ENCODE data around the gene PTPRE. TPM values are rescaled to one million over a fixed set of nuclear protein-coding genes. Genes with fewer than 3 reads are reported as not detected.

The PTPRE gene
- total and polyA plus RNA-seq, 9 donors: 3.3 to 6.3 (median 4.4) TPM

GRCh38 chr10:127892743-127893142 lies 14.2 kb upstream of the PTPRE start, which contains the start of gene CLRN3:
TSS of gene CLRN3 (minus strand) at chr10:127892941. CDS start at chr10:127892784, 157 bp downstream.
- H3K36me3 ChIP-seq (ENCODE audit: control insufficient read depth, insufficient read depth, low read length): no peaks in the 10 kb centered on the region
- H3K4me3 ChIP-seq (ENCODE audit: low read length): no peak within 1 kb of the TSS
- no peak within 1 kb of the TSS for H3K27ac ChIP-seq (ENCODE audit: low read length)
- DNase-seq: no peak
- H3K27me3 ChIP-seq (ENCODE audit: control insufficient read depth, insufficient read depth, low read length): peaks cover 2% of the 10 kb centered on the region
- peaks cover 19% of the 10 kb centered on the region for H3K4me1 ChIP-seq (ENCODE audit: control insufficient read depth, insufficient read depth, low read length)
- no peaks in the 10 kb centered on the region for H3K9me3 ChIP-seq (replicated peaks; ENCODE audit: control insufficient read depth, low read depth, low read length)

- no peak overlapping the region for H3K27ac ChIP-seq (ENCODE audit: low read length)
These were observed 12.8 kb upstream of the PTPRE start for GRCh38 chr10:127894146-127894545.

GRCh38 chr10:127896590-127896989 lies 10.3 kb upstream of the PTPRE start:
- H3K9me3 ChIP-seq (replicated peaks; ENCODE audit: control insufficient read depth, low read depth, low read length): no peaks in the 10 kb centered on the region

More at GRCh38 chr10:127894146-127894545, 12.8 kb upstream of the PTPRE start:
- Histone ChIP-seq H3K9me3 (replicated peaks; ENCODE audit: control insufficient read depth, low read depth, low read length) (no peaks in the 10 kb centered on the region), H3K4me1 (ENCODE audit: control insufficient read depth, insufficient read depth, low read length) (peaks cover 8% of the 10 kb centered on the region), H3K36me3 (ENCODE audit: control insufficient read depth, insufficient read depth, low read length) (no peaks in the 10 kb centered on the region), H3K27me3 (ENCODE audit: control insufficient read depth, insufficient read depth, low read length) (no peaks in the 10 kb centered on the region), H3K4me3 (ENCODE audit: low read length) (no peak overlapping the region)
- WGBS (ENCODE audit: insufficient coverage): no CpG with 5 or more reads among the region's 1 CpG
- DNase-seq: no peak

GRCh38 chr10:127897177-127897576 lies 9.7 kb upstream of the PTPRE start:
- Histone ChIP-seq H3K36me3 (ENCODE audit: control insufficient read depth, insufficient read depth, low read length) (no peaks in the 10 kb centered on the region), H3K4me3 (ENCODE audit: low read length) (no peak overlapping the region), H3K27me3 (ENCODE audit: control insufficient read depth, insufficient read depth, low read length) (no peaks in the 10 kb centered on the region), H3K4me1 (ENCODE audit: control insufficient read depth, insufficient read depth, low read length) (no peaks in the 10 kb centered on the region), H3K27ac (ENCODE audit: low read length) (no peak overlapping the region), H3K9me3 (replicated peaks; ENCODE audit: control insufficient read depth, low read depth, low read length) (no peaks in the 10 kb centered on the region)
- no CpG with 5 or more reads among the region's 2 CpGs for WGBS (ENCODE audit: insufficient coverage)
- DNase-seq: no peak

More at GRCh38 chr10:127896590-127896989, 10.3 kb upstream of the PTPRE start:
- H3K27ac ChIP-seq (ENCODE audit: low read length): no peak overlapping the region
- H3K4me1 ChIP-seq (ENCODE audit: control insufficient read depth, insufficient read depth, low read length): no peaks in the 10 kb centered on the region
- no peak for DNase-seq
- no peak overlapping the region for H3K4me3 ChIP-seq (ENCODE audit: low read length)
- no peaks in the 10 kb centered on the region for H3K27me3 ChIP-seq (ENCODE audit: control insufficient read depth, insufficient read depth, low read length)
- no peaks in the 10 kb centered on the region for H3K36me3 ChIP-seq (ENCODE audit: control insufficient read depth, insufficient read depth, low read length)

- H3K4me1 ChIP-seq (ENCODE audit: control insufficient read depth, insufficient read depth, low read length): no peaks in the 10 kb centered on the region
- no CpG with 5 or more reads among the region's 3 CpGs for WGBS (ENCODE audit: insufficient coverage)
- H3K27ac ChIP-seq (ENCODE audit: low read length): no peak overlapping the region
- no peaks in the 10 kb centered on the region for H3K36me3 ChIP-seq (ENCODE audit: control insufficient read depth, insufficient read depth, low read length)
- no peaks in the 10 kb centered on the region for H3K9me3 ChIP-seq (replicated peaks; ENCODE audit: control insufficient read depth, low read depth, low read length)
- no peak overlapping the region for H3K4me3 ChIP-seq (ENCODE audit: low read length)
- DNase-seq: peak; percentile 41
- H3K27me3 ChIP-seq (ENCODE audit: control insufficient read depth, insufficient read depth, low read length): no peaks in the 10 kb centered on the region
These were observed 7.0 kb upstream of the PTPRE start for GRCh38 chr10:127899766-127900387.

- Histone ChIP-seq H3K4me1 (ENCODE audit: control insufficient read depth, insufficient read depth, low read length) (peaks cover 15% of the 10 kb centered on the region), H3K27ac (ENCODE audit: low read length) (no peak overlapping the region), H3K4me3 (ENCODE audit: low read length) (no peak overlapping the region), H3K27me3 (ENCODE audit: control insufficient read depth, insufficient read depth, low read length) (peaks cover 8% of the 10 kb centered on the region), H3K9me3 (replicated peaks; ENCODE audit: control insufficient read depth, low read depth, low read length) (no peaks in the 10 kb centered on the region), H3K36me3 (ENCODE audit: control insufficient read depth, insufficient read depth, low read length) (no peaks in the 10 kb centered on the region)
- WGBS (ENCODE audit: insufficient coverage): 100% methylated on average over 2 of the region's 5 CpGs
- DNase-seq: no peak
These were observed 3.1 kb upstream of the PTPRE start for GRCh38 chr10:127903789-127904188.

DNA sequence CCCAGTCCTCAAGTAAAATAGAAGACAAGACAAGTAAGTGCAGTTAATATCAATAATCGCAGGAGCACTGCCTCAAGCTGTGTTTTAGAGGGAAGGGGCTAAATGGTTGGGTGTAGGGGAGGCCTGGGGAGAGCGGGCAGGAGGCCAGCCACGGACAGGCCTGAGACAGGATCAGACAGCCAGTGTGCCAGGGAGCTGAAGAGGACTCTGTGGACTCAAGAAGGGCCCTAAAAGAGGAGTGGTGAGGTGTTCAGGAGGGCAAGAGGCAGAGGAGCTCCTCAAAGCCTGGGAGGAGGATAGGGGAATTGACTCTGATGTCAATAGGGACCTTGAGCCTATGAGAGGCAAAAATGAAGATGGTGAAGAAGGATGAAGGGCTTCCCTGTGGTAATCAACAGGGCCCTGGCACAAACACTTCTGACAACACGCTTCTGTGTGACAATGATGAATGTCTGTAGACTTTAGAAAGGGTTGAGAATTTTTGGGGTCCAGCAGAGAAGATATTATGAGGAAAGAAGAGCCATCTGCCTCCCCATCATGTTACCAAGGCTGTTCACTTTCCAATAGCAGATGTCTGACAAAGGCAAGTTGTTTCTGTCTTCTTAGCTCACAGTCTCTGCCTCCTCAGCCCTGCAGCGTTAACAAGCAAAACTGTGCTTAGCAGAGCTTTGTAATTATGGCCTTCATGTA lies 2.4 kb upstream of the PTPRE start:
- Histone ChIP-seq H3K9me3 (replicated peaks; ENCODE audit: control insufficient read depth, low read depth, low read length) (no peaks in the 10 kb centered on the region), H3K36me3 (ENCODE audit: control insufficient read depth, insufficient read depth, low read length) (no peaks in the 10 kb centered on the region)
- WGBS (ENCODE audit: insufficient coverage): 74% methylated on average over 4 of the region's 5 CpGs

GRCh38 chr10:127905001-127905847 lies 1.7 kb upstream of the PTPRE start:
- 74% methylated on average over 9 of the region's 14 CpGs for WGBS (ENCODE audit: insufficient coverage)
- no peak overlapping the region for H3K4me3 ChIP-seq (ENCODE audit: low read length)
- no peak overlapping the region for H3K27ac ChIP-seq (ENCODE audit: low read length)
- no peak for DNase-seq
- no peaks in the 10 kb centered on the region for H3K9me3 ChIP-seq (replicated peaks; ENCODE audit: control insufficient read depth, low read depth, low read length)
- peaks cover 8% of the 10 kb centered on the region for H3K27me3 ChIP-seq (ENCODE audit: control insufficient read depth, insufficient read depth, low read length)
- H3K36me3 ChIP-seq (ENCODE audit: control insufficient read depth, insufficient read depth, low read length): no peaks in the 10 kb centered on the region
- peaks cover 18% of the 10 kb centered on the region for H3K4me1 ChIP-seq (ENCODE audit: control insufficient read depth, insufficient read depth, low read length)

More for the DNA sequence above, 2.4 kb upstream of the PTPRE start:
- peaks cover 18% of the 10 kb centered on the region for H3K4me1 ChIP-seq (ENCODE audit: control insufficient read depth, insufficient read depth, low read length)
- H3K27me3 ChIP-seq (ENCODE audit: control insufficient read depth, insufficient read depth, low read length): peaks cover 8% of the 10 kb centered on the region
- DNase-seq: no peak
- H3K27ac ChIP-seq (ENCODE audit: low read length): no peak overlapping the region
- H3K4me3 ChIP-seq (ENCODE audit: low read length): no peak overlapping the region

GRCh38 chr10:127905848-127906261 lies 1.0 kb upstream of the PTPRE start:
- H3K27ac ChIP-seq (ENCODE audit: low read length): no peak overlapping the region
- no peaks in the 10 kb centered on the region for H3K36me3 ChIP-seq (ENCODE audit: control insufficient read depth, insufficient read depth, low read length)
- H3K4me1 ChIP-seq (ENCODE audit: control insufficient read depth, insufficient read depth, low read length): peaks cover 18% of the 10 kb centered on the region
- no peak for DNase-seq
- WGBS (ENCODE audit: insufficient coverage): 75% methylated on average over 10 of the region's 10 CpGs
- no peaks in the 10 kb centered on the region for H3K9me3 ChIP-seq (replicated peaks; ENCODE audit: control insufficient read depth, low read depth, low read length)
- peaks cover 8% of the 10 kb centered on the region for H3K27me3 ChIP-seq (ENCODE audit: control insufficient read depth, insufficient read depth, low read length)
- no peak overlapping the region for H3K4me3 ChIP-seq (ENCODE audit: low read length)
